Fibroblast of lung (primary cell): ENCODE measurements around the gene SYTL3. TPM values are rescaled to one million over a fixed set of nuclear protein-coding genes. Genes with fewer than 3 reads are reported as not detected.

Source experiments
- DNase-seq, 2 donors: peaks; one replicate each; pipeline versions ENCODE4 v3.0.0 to v3.0.0-alpha.2; 2010; ENCODE audit warnings: low read depth in 2 of 2
- H2AFZ ChIP-seq: 2 replicates; pipeline ENCODE4 v1.5.1; 2012; ENCODE audit warnings: low read length, control low read depth, inconsistent platforms
- H3K27ac ChIP-seq: 2 replicates; pipeline ENCODE4 v1.5.1; 2011; ENCODE audit warnings: low read length, control low read depth; ENCODE audit not compliant: insufficient read depth
- H3K27me3 ChIP-seq: 2 replicates; pipeline ENCODE4 v1.5.1; 2011; ENCODE audit warnings: mild to moderate bottlenecking, low read length; ENCODE audit not compliant: control insufficient read depth, insufficient read depth
- H3K36me3 ChIP-seq: 2 replicates; pipeline ENCODE4 v1.5.1; 2011; ENCODE audit warnings: low read length; ENCODE audit not compliant: control insufficient read depth, insufficient read depth
- H3K4me1 ChIP-seq: 2 replicates; pipeline ENCODE4 v1.5.1; 2011; ENCODE audit warnings: low read length; ENCODE audit not compliant: control insufficient read depth, insufficient read depth; ENCODE audit errors: extremely low read depth
- H3K4me2 ChIP-seq: 2 replicates; pipeline ENCODE4 v1.5.1; 2011; ENCODE audit warnings: low read length, control low read depth; ENCODE audit not compliant: insufficient read depth; ENCODE audit errors: extremely low read depth
- H3K4me3 ChIP-seq, 4 experiments: fragments of 200-600 bp in 1 of 4; sonication (generic) in 1 of 4; replicated peaks in 1 of 4; 2 replicates each; pipeline ENCODE4 v1.5.1; 2011 to 2016; ENCODE audit warnings: low read length in 4 of 4, low read depth in 3 of 4, mild to moderate bottlenecking in 3 of 4, control low read depth in 2 of 4, inconsistent platforms in 1 of 4, mixed read lengths in 1 of 4; ENCODE audit not compliant: insufficient read depth in 1 of 4; ENCODE audit errors: control extremely low read depth in 1 of 4
- H3K79me2 ChIP-seq: 2 replicates; pipeline ENCODE4 v1.5.1; 2012; ENCODE audit warnings: mild to moderate bottlenecking, low read length, inconsistent platforms; ENCODE audit not compliant: control insufficient read depth, insufficient read depth
- H3K9ac ChIP-seq: 2 replicates; pipeline ENCODE4 v1.5.1; 2011; ENCODE audit warnings: mild to moderate bottlenecking, low read length, control low read depth; ENCODE audit not compliant: insufficient read depth
- H3K9me3 ChIP-seq: 2 replicates; pipeline ENCODE4 v1.5.1; 2012; ENCODE audit warnings: low read depth, low read length; ENCODE audit not compliant: control insufficient read depth, insufficient read depth
- H4K20me1 ChIP-seq: 2 replicates; pipeline ENCODE4 v1.5.1; 2011; ENCODE audit warnings: low read length; ENCODE audit not compliant: control insufficient read depth, insufficient read depth; ENCODE audit errors: extremely low read depth
- EZH2 ChIP-seq: IDR thresholded peaks from 2 replicates; pipeline ENCODE4 v1.5.1; 2012; ENCODE audit warnings: low read length, control low read depth, mild to moderate bottlenecking; ENCODE audit errors: missing control alignments
- polyA plus RNA-seq, 2 donors: library from polyadenylated mRNA; depleted of rRNA in 1 of 2; stranded (reverse) in 1 of 2; unstranded in 1 of 2; fragments of >200 nt; gene quantifications; 2 replicates each; pipeline ENCODE4 v1.2.1, GENCODE V29; 2011 to 2012; ENCODE audit warnings: missing spikeins in 1 of 2
- total RNA-seq: library from RNA; depleted of rRNA; stranded (reverse); fragments of >200 nt; gene quantifications from 2 replicates; pipeline ENCODE4 v1.2.1, GENCODE V29; 2014
- TF ChIP-seq, protein P1 (sequence below), 2 donors: IDR thresholded peaks in 1 of 2; conservative IDR thresholded peaks in 1 of 2; 1 replicate in 1 of 2; 2 replicates in 1 of 2; pipeline ENCODE4 v1.5.1; 2011 to 2012; ENCODE audit warnings: low read length in 2 of 2, control low read depth in 1 of 2, inconsistent platforms in 1 of 2, low read depth in 1 of 2, mild to moderate bottlenecking in 1 of 2

The SYTL3 gene
- total and polyA plus RNA-seq, 2 donors (not counting 1 experiment from before 2014, with no cell fraction given), result 0.76 to 4.6 TPM

DNA sequence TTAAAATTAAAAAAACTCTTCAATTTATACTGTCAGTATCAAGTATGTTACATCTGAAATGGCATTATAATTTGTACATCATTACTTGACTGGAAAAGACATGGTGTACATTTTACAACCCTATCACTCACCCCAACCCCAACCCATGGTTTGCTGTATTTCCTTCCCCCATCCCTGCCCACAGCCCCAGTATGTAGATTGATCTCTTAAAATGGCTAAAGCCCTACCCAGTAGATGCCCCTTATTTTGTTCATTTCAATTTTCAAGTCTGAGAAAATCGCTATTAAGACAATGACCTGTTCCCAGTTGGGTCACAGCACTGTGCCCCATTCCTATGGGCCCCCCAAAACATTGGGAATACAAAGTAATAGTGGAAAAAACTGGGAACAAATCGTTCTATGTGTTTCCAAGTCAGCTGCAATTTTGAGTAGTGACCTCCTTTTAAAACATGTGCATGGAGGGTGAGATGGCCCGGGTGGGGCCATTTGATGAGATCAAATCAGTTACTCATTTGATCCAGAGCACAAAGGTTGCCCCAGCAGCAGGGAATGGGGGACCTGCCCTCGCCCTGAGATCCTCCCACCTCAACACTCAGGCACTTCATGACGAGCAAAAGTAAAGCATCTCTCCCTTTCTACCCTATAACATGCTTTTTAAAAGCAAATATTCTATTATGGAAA lies 156.0 kb downstream of the SYTL3 start:
- Histone ChIP-seq H2AFZ (no peak overlapping the region), H3K9me3 (no peaks in the 10 kb centered on the region), H3K4me1 (peaks cover 9% of the 10 kb centered on the region), H4K20me1 (no peaks in the 10 kb centered on the region), H3K4me2 (no peak overlapping the region), H3K27ac (no peak overlapping the region), H3K9ac (no peak overlapping the region), H3K36me3 (peaks cover 2% of the 10 kb centered on the region), H3K4me3 (no peak overlapping the region), H3K79me2 (peaks cover 93% of the 10 kb centered on the region), H3K27me3 (no peaks in the 10 kb centered on the region)
- no peak for DNase-seq
- TF ChIP-seq, protein P1, sequence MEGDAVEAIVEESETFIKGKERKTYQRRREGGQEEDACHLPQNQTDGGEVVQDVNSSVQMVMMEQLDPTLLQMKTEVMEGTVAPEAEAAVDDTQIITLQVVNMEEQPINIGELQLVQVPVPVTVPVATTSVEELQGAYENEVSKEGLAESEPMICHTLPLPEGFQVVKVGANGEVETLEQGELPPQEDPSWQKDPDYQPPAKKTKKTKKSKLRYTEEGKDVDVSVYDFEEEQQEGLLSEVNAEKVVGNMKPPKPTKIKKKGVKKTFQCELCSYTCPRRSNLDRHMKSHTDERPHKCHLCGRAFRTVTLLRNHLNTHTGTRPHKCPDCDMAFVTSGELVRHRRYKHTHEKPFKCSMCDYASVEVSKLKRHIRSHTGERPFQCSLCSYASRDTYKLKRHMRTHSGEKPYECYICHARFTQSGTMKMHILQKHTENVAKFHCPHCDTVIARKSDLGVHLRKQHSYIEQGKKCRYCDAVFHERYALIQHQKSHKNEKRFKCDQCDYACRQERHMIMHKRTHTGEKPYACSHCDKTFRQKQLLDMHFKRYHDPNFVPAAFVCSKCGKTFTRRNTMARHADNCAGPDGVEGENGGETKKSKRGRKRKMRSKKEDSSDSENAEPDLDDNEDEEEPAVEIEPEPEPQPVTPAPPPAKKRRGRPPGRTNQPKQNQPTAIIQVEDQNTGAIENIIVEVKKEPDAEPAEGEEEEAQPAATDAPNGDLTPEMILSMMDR (conservative IDR thresholded peaks at IDR 0.05 in 1 of 2, IDR thresholded peaks at IDR 0.05 in 1 of 2; ENCODE audit: low read depth in 1 of 2, low read length in 2 of 2), result no peak
- no peak for TF ChIP-seq EZH2

DNA sequence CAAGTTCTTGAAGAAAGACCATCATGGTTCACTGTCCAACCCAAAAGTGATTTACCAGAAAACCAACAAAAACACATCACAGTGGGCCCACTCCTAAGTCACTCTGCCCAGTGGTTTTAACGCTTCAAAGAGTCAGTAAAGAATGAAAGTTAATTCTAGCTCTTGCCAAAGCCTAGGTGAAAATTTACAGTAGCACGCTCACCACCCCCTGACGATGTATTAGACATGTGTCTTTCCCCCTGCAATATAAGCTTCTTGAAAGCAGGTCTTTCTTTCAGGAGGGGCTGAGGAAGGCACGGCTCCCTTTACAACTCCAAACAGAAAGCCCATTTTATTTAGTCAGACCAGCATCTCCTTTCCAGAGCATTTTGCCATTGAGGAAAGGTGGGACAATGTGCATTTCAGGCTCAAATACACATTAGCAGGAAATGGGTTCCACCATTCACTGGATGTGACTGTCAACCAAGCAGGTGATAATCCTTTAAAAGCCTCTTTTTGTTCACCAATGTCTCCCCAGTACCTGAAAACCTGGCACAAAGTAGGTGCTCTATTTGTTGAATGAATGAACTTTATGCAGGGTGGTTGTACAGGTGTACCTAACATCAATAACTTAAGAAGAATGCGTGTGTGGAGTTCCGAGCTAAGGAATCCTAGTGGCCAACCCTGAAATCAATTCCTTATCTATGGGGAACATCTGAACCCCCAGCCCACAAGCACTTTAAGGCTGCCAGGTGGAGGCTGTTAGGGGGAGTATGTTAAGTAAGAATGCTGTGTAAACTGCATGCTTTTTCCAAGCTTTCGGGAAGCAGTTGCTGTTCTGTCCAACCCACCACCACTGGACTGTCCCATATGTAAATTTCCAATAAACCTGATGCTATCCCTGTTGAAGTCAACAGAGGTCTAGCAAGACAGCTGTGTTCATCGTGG lies 157.9 kb downstream of the SYTL3 start:
- no peak overlapping the region for H2AFZ ChIP-seq
- H3K4me3 ChIP-seq, result no peak overlapping the region
- no peaks in the 10 kb centered on the region for H4K20me1 ChIP-seq
- H3K79me2 ChIP-seq, result peaks cover 93% of the 10 kb centered on the region
- H3K9me3 ChIP-seq, result no peaks in the 10 kb centered on the region
- H3K36me3 ChIP-seq, result no peaks in the 10 kb centered on the region
- peaks cover 7% of the 10 kb centered on the region for H3K4me1 ChIP-seq
- no peak overlapping the region for H3K27ac ChIP-seq
- no peaks in the 10 kb centered on the region for H3K27me3 ChIP-seq
- DNase-seq, result no peak
- TF ChIP-seq EZH2, result no peak
- TF ChIP-seq, protein P1 (conservative IDR thresholded peaks at IDR 0.05 in 1 of 2, IDR thresholded peaks at IDR 0.05 in 1 of 2; ENCODE audit: low read depth in 1 of 2, low read length in 2 of 2), result no peak
- H3K9ac ChIP-seq, result no peak overlapping the region
- H3K4me2 ChIP-seq, result no peak overlapping the region

DNA sequence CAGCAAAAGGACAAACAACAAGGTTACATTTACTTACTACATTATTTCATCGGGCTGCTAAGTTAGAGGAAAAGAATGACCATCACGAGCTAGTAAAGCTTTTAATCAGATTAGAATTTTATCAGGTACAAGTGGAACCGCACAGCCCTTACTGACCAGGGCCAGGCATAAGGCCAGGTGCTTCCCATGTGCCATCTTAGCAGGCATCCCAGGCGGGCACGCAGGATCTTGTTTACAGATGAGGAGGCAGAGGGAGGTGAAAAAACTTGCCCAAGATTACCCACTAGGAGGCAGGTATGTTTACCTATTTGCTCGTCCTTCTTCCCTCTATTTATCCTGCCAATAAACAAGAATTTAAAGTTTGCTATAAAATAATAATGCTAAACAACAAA lies 158.6 kb downstream of the SYTL3 start:
- Histone ChIP-seq H3K36me3 (peaks cover 4% of the 10 kb centered on the region), H3K4me3 (no peak overlapping the region), H3K9ac (no peak overlapping the region), H3K27ac (no peak overlapping the region), H3K4me1 (peaks cover 12% of the 10 kb centered on the region), H3K4me2 (no peak overlapping the region), H2AFZ (no peak overlapping the region), H3K9me3 (no peaks in the 10 kb centered on the region), H3K79me2 (peaks cover 94% of the 10 kb centered on the region), H3K27me3 (no peaks in the 10 kb centered on the region), H4K20me1 (no peaks in the 10 kb centered on the region)
- DNase-seq, result no peak
- no peak for TF ChIP-seq EZH2
- TF ChIP-seq, protein P1 (conservative IDR thresholded peaks at IDR 0.05 in 1 of 2, IDR thresholded peaks at IDR 0.05 in 1 of 2; ENCODE audit: low read depth in 1 of 2, low read length in 2 of 2), result no peak
